Measurements from ENCODE around the gene TMEM198. TPM values are rescaled to one million over a fixed set of nuclear protein-coding genes. Genes with fewer than 3 reads are reported as not detected.

TMEM198 gene
- total and polyA plus RNA-seq, 2 donors (not counting 1 experiment from before 2014, with no cell fraction given), result 0.39 to 1.1 TPM

GRCh38 chr2:219567131-219567530, 23.3 kb downstream of the TMEM198 start:
- no peak for TF ChIP-seq EZH2 (IDR thresholded peaks at IDR 0.05; ENCODE audit: borderline replicate concordance, insufficient read depth, low read depth, low read length, poor library complexity, severe bottlenecking)
- ATAC-seq (ENCODE audit: low read depth), result no peak
- 98% methylated on average over 18 of the region's 18 CpGs for WGBS (ENCODE audit: insufficient coverage)

GRCh38 chr2:219567791-219568361, 24.0 kb downstream of the TMEM198 start:
- no peak overlapping the region for H3K4me3 Mint-ChIP-seq
- ATAC-seq (ENCODE audit: low read depth) (no peak), DNase-seq (no peak)
- peaks cover 0 to 31% (median 17%) of the 10 kb centered on the region in 4 experiments for H3K27me3 ChIP-seq (replicated peaks in 1 of 4; ENCODE audit: control extremely low read depth in 1 of 4, control insufficient read depth in 3 of 4, insufficient read depth in 4 of 4, low read length in 3 of 4)
- H3K4me3 ChIP-seq (ENCODE audit: control extremely low read depth in 1 of 5, extremely low read depth in 1 of 5, insufficient read depth in 1 of 5, low read depth in 2 of 5, low read length in 4 of 5), result no peak overlapping the region
- peaks cover 6% of the 10 kb centered on the region for H3K4me1 Mint-ChIP-seq
- CTCF ChIA-PET, result no interaction called here
- WGBS (ENCODE audit: insufficient coverage), result 97% methylated on average over 31 of the region's 35 CpGs
- no peaks in the 10 kb centered on the region for H3K9me3 Mint-ChIP-seq (ENCODE audit: insufficient read depth)
- H3K27me3 Mint-ChIP-seq, result peaks cover 53% of the 10 kb centered on the region
- no peak overlapping the region for H3K9ac ChIP-seq (ENCODE audit: low read length)
- intact Hi-C loops (cut with micrococcal nuclease), result no loop called here
- POLR2A ChIA-PET, result no interaction called here
- no peak overlapping the region for H2AFZ ChIP-seq (ENCODE audit: insufficient read depth, low read depth, low read length, poor library complexity, severe bottlenecking)
- H3K79me2 ChIP-seq (ENCODE audit: control insufficient read depth, insufficient read depth, low read length), result no peaks in the 10 kb centered on the region
- no peaks in the 10 kb centered on the region for H4K20me1 ChIP-seq (ENCODE audit: control insufficient read depth, insufficient read depth, low read length, poor library complexity, severe bottlenecking)
- H3K36me3 ChIP-seq (replicated peaks in 1 of 2; ENCODE audit: control extremely low read depth in 1 of 2, control insufficient read depth in 1 of 2, extremely low read depth in 1 of 2, insufficient read depth in 2 of 2, low read length in 1 of 2), result no peaks in the 10 kb centered on the region
- H3K9me3 ChIP-seq (ENCODE audit: control extremely low read depth in 1 of 3, control insufficient read depth in 2 of 3, insufficient read depth in 1 of 3, low read length in 2 of 3), result peaks cover 0 to 4% (median 0%) of the 10 kb centered on the region in 3 donors
- H3K4me1 ChIP-seq (ENCODE audit: control insufficient read depth in 2 of 2, insufficient read depth in 2 of 2, low read length in 2 of 2), result peaks cover 4 to 12% of the 10 kb centered on the region in 2 donors
- H3K27ac Mint-ChIP-seq, result no peak overlapping the region
- no peak for TF ChIP-seq EZH2 (IDR thresholded peaks at IDR 0.05; ENCODE audit: borderline replicate concordance, insufficient read depth, low read depth, low read length, poor library complexity, severe bottlenecking)
- no peak for TF ChIP-seq CTCF (IDR thresholded peaks at IDR 0.05)
- no peak overlapping the region for H3K27ac ChIP-seq (ENCODE audit: low read length in 2 of 2)
- no peak overlapping the region for H3K4me2 ChIP-seq (replicated peaks; ENCODE audit: low read depth, low read length, poor library complexity, severe bottlenecking)

More at GRCh38 chr2:219567131-219567530, 23.3 kb downstream of the TMEM198 start:
- Histone ChIP-seq H3K4me3 (ENCODE audit: control extremely low read depth in 1 of 5, extremely low read depth in 1 of 5, insufficient read depth in 1 of 5, low read depth in 2 of 5, low read length in 4 of 5) (no peak overlapping the region), H3K79me2 (ENCODE audit: control insufficient read depth, insufficient read depth, low read length) (no peaks in the 10 kb centered on the region), H4K20me1 (ENCODE audit: control insufficient read depth, insufficient read depth, low read length, poor library complexity, severe bottlenecking) (no peaks in the 10 kb centered on the region), H3K36me3 (replicated peaks in 1 of 2; ENCODE audit: control extremely low read depth in 1 of 2, control insufficient read depth in 1 of 2, extremely low read depth in 1 of 2, insufficient read depth in 2 of 2, low read length in 1 of 2) (no peaks in the 10 kb centered on the region), H2AFZ (ENCODE audit: insufficient read depth, low read depth, low read length, poor library complexity, severe bottlenecking) (no peak overlapping the region), H3K4me2 (replicated peaks; ENCODE audit: low read depth, low read length, poor library complexity, severe bottlenecking) (no peak overlapping the region), H3K27me3 (replicated peaks in 1 of 4; ENCODE audit: control extremely low read depth in 1 of 4, control insufficient read depth in 3 of 4, insufficient read depth in 4 of 4, low read length in 3 of 4) (peaks cover 0 to 25% (median 9%) of the 10 kb centered on the region in 4 experiments), H3K9me3 (ENCODE audit: control extremely low read depth in 1 of 3, control insufficient read depth in 2 of 3, insufficient read depth in 1 of 3, low read length in 2 of 3) (peaks cover 0 to 4% (median 0%) of the 10 kb centered on the region in 3 donors), H3K9ac (ENCODE audit: low read length) (no peak overlapping the region), H3K27ac (ENCODE audit: low read length in 2 of 2) (no peak overlapping the region), H3K4me1 (ENCODE audit: control insufficient read depth in 2 of 2, insufficient read depth in 2 of 2, low read length in 2 of 2) (peaks cover 4 to 12% of the 10 kb centered on the region in 2 donors)
- no peak for DNase-seq
- Mint-ChIP-seq H3K9me3 (ENCODE audit: insufficient read depth) (no peaks in the 10 kb centered on the region), H3K4me1 (peaks cover 6% of the 10 kb centered on the region), H3K27me3 (peaks cover 51% of the 10 kb centered on the region), H3K27ac (no peak overlapping the region), H3K4me3 (no peak overlapping the region)
- CTCF ChIA-PET, result no interaction called here
- POLR2A ChIA-PET, result no interaction called here
- intact Hi-C loops (cut with micrococcal nuclease), result no loop called here

Data from B cell (primary cell).